ENCODE measurements around the gene SNAI3. TPM values are rescaled to one million over a fixed set of nuclear protein-coding genes. Genes with fewer than 3 reads are reported as not detected.

The SNAI3 gene
- total and polyA plus RNA-seq, 10 donors: 4.8 to 7.8 (median 6.4) TPM

DNA sequence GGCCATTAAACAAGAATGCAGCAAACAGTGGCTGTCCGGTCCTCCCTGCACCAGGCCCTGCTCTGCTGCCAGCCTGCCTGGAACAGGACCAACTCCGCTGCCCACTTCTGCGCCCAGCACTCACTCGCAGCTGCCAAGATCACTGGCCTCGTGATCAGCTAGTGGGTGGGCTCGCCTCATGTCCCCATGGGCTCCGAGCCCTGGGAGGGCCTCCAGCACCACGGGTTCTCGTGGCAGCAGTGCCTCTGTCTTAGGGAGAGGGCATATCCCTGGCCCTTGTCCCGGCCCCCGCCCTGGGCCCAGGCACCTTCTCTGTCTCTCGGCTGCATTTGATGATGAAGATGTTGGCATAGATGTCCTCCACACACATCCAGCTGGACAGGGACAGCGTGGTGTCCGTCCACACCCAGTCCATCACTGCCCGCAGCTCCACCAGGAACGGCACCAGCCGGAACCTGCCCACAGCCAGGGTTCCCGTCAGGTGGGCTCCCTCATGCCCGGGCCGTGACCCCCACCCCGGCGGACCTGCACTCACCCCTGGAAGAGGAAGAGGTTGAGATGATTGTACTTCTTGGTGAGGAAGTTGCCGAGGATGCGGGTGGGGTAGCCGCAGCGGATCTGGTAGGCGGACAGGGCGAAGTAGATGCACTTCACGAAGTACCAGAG, 33.1 kb upstream of the SNAI3 start:
- WGBS, 5 donors: 90 to 94% (median 93%) methylated on average over 23 to 29 of the region's 29 CpGs

DNA sequence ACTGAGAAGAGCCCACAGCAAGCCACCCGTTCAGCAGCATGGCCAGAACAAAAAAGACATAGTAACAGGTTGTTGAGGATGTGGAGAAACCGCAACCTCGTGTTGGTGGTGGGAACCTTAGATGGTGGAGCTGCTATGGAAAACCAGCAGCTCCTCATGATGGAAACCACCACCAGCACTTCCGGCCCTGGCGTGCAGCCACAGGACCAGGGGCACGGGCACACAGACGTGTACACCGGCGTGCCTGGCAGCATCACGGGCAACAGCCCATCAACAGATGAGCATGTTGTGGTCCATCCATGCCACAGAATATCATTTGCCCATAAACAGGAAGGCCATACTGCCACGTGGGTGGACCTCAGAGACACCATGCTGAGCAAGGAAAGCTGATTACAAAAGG, 31.9 kb upstream of the SNAI3 start:
- 80 to 92% (median 87%) methylated on average over 10 to 11 of the region's 11 CpGs for WGBS, 5 donors
- intact Hi-C loops (cut with DNase I; ENCODE audit: low total_unique reads): no loop called here
- Histone ChIP-seq H3K36me3 (peaks cover 12 to 100% (median 98%) of the 10 kb centered on the region in 6 donors), H3K9me3 (no peaks in the 10 kb centered on the region), H3K4me1 (no peaks in the 10 kb centered on the region), H3K4me3 (no peak overlapping the region), H3K27me3 (replicated peaks in 1 of 7) (no peaks in the 10 kb centered on the region), H3K27ac (no peak overlapping the region)
- DNase-seq: no peak
- TF ChIP-seq, protein P1, sequence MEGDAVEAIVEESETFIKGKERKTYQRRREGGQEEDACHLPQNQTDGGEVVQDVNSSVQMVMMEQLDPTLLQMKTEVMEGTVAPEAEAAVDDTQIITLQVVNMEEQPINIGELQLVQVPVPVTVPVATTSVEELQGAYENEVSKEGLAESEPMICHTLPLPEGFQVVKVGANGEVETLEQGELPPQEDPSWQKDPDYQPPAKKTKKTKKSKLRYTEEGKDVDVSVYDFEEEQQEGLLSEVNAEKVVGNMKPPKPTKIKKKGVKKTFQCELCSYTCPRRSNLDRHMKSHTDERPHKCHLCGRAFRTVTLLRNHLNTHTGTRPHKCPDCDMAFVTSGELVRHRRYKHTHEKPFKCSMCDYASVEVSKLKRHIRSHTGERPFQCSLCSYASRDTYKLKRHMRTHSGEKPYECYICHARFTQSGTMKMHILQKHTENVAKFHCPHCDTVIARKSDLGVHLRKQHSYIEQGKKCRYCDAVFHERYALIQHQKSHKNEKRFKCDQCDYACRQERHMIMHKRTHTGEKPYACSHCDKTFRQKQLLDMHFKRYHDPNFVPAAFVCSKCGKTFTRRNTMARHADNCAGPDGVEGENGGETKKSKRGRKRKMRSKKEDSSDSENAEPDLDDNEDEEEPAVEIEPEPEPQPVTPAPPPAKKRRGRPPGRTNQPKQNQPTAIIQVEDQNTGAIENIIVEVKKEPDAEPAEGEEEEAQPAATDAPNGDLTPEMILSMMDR (IDR thresholded peaks at IDR 0.05 in 8 of 11, conservative IDR thresholded peaks at IDR 0.05 in 3 of 11): no peak
- TF ChIP-seq POLR2A (IDR thresholded peaks at IDR 0.05) (no peak), POLR2AphosphoS5 (IDR thresholded peaks at IDR 0.05) (peak in 2 of 3 donors; percentile 10 to 54)

More for the DNA sequence above, 33.1 kb upstream of the SNAI3 start:
- intact Hi-C loops (cut with DNase I; ENCODE audit: low total_unique reads): no loop called here
- Histone ChIP-seq H3K9me3 (no peaks in the 10 kb centered on the region), H3K4me3 (no peak overlapping the region), H3K27me3 (replicated peaks in 1 of 7) (no peaks in the 10 kb centered on the region), H3K27ac (no peak overlapping the region), H3K4me1 (no peaks in the 10 kb centered on the region), H3K36me3 (peaks cover 12 to 100% (median 98%) of the 10 kb centered on the region in 6 donors)
- TF ChIP-seq POLR2A (IDR thresholded peaks at IDR 0.05) (no peak), POLR2AphosphoS5 (IDR thresholded peaks at IDR 0.05) (no peak)
- TF ChIP-seq, protein P1 (IDR thresholded peaks at IDR 0.05 in 8 of 11, conservative IDR thresholded peaks at IDR 0.05 in 3 of 11): no peak
- no peak for DNase-seq

DNA sequence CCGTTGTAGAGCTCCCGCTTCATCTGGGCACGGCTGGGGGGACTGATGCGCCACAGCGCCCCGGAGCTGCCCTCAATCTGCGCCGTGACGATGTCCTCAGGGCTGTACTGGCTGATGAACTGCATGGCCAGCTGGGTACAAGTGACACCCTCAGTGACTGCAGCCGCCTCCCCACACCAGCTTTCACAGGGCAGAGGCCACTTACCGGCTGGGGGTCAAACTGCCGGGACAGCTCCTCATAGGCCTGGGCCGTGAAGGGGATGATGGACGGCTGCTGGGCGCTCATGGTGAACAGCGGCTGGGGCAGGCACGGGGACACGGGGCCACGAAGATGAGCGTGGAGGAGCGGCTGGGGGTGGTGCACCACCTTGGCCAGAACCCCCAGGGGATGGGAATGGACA, 30.3 kb upstream of the SNAI3 start:
- no peaks in the 10 kb centered on the region for H3K9me3 ChIP-seq
- no peak overlapping the region for H3K4me3 ChIP-seq
- peaks cover 3 to 90% (median 83%) of the 10 kb centered on the region in 6 donors for H3K36me3 ChIP-seq
- no peaks in the 10 kb centered on the region for H3K4me1 ChIP-seq
- TF ChIP-seq POLR2A (IDR thresholded peaks at IDR 0.05) (no peak), POLR2AphosphoS5 (IDR thresholded peaks at IDR 0.05) (peak in 2 of 3 donors; percentile 21 to 45)
- TF ChIP-seq, protein P1 (IDR thresholded peaks at IDR 0.05 in 8 of 11, conservative IDR thresholded peaks at IDR 0.05 in 3 of 11): no peak
- WGBS, 5 donors: 93 to 97% (median 96%) methylated on average over 19 to 21 of the region's 21 CpGs
- no peak for DNase-seq
- H3K27ac ChIP-seq: no peak overlapping the region
- intact Hi-C loops (cut with DNase I; ENCODE audit: low total_unique reads): no loop called here
- H3K27me3 ChIP-seq (replicated peaks in 1 of 7): no peaks in the 10 kb centered on the region

GRCh38 chr16:88716201-88716600, 29.9 kb upstream of the SNAI3 start:
- no peak overlapping the region for H3K27ac ChIP-seq
- intact Hi-C loops (cut with DNase I; ENCODE audit: low total_unique reads): no loop called here

More at GRCh38 chr16:88716201-88716600, 29.9 kb upstream of the SNAI3 start:
- H3K27me3 ChIP-seq (replicated peaks in 1 of 7): no peaks in the 10 kb centered on the region
- TF ChIP-seq POLR2A (IDR thresholded peaks at IDR 0.05): no peak
- no peak for TF ChIP-seq POLR2AphosphoS5 (IDR thresholded peaks at IDR 0.05)
- TF ChIP-seq, protein P1 (IDR thresholded peaks at IDR 0.05 in 8 of 11, conservative IDR thresholded peaks at IDR 0.05 in 3 of 11): no peak
- H3K9me3 ChIP-seq: no peaks in the 10 kb centered on the region
- WGBS, 5 donors: 88 to 95% (median 94%) methylated on average over 3 to 15 of the region's 15 CpGs
- H3K4me3 ChIP-seq: no peak overlapping the region
- H3K36me3 ChIP-seq: peaks cover 3 to 86% (median 79%) of the 10 kb centered on the region in 6 donors
- DNase-seq: no peak
- H3K4me1 ChIP-seq: peaks cover 0 to under 1% (median 0%) of the 10 kb centered on the region in 6 donors

Data from spleen (tissue), 11 donors.